ENCODE results near the gene IGSF9.

IGSF9 gene

GRCh38 chr1:159972443-159973205, 27.2 kb upstream of the IGSF9 start:
- no peak for DNase-seq (ENCODE audit: low read depth in 3 of 3)

- DNase-seq (ENCODE audit: low read depth in 3 of 3): no peak
Measured at GRCh38 chr1:159970932-159971342, 25.5 kb upstream of the IGSF9 start.

DNA sequence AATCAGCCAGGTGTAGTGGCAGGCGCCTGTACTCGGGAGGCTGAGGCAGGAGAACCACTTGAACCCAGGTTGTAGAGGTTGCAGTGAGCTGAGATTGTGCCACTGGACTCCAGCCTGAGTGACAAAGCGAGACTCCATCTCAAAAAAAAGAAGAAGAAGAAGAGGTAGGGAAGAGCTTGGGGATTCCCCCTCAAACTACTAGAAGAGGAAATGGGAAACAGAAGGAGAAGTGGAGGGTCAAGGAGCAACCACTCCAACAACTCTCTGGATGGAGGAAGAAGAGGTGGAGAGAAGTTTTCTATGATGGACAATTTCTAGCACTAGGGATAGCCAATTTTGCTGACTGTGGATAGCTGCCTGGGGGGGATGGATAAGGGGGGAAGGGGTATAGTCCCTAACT, 23.5 kb upstream of the IGSF9 start:
- no peak for DNase-seq (ENCODE audit: low read depth in 3 of 3)

DNA sequence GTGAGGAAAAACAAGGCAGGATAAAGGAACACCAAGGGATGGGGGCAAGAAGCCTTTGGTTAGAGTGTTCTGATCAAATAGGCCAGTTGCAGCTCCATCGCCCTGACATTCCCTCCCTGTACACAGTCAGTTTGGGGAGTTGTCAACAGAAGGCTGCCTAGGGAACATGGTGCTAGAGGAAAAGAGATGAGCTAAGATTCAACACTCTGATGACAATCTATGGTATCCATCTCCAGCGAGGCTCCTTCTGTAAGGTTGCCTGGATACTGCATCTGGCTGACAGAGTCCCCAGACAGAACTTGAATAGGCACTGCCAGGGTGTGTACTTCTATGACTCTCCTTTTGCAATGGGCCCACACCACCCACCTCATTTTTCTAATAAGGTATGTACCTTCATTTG, 19.9 kb upstream of the IGSF9 start:
- no peak for DNase-seq (ENCODE audit: low read depth in 3 of 3)

DNA sequence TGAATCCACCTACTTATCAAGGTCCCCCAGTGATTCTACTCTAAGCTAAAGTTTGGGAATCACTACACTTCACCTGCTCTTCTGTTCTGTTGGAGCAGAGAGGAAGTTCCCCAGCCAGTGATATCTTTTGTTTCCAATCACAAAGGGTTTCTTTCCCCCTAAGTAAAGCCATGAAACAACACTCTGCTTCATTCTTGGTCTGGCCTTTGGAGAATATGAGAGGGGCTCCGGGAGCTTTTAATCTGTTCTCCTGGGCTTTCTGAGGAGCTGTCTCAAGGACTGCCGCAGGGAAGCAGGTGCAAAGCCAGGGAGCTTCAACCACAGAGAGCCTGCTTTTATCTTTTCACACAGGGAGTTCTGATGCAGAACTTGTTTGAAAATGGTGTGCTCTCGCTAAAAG, 18.7 kb upstream of the IGSF9 start:
- DNase-seq (ENCODE audit: low read depth in 3 of 3): no peak

- DNase-seq (ENCODE audit: low read depth in 3 of 3): no peak
Measured at GRCh38 chr1:159962176-159962575, 16.8 kb upstream of the IGSF9 start.

GRCh38 chr1:159961636-159962035, 16.2 kb upstream of the IGSF9 start:
- no peak for DNase-seq (ENCODE audit: low read depth in 3 of 3)

GRCh38 chr1:159960721-159961381, 15.4 kb upstream of the IGSF9 start:
- DNase-seq (ENCODE audit: low read depth in 3 of 3): no peak

- DNase-seq (ENCODE audit: low read depth in 3 of 3): no peak
Measured at GRCh38 chr1:159959451-159959850, 14.0 kb upstream of the IGSF9 start.

GRCh38 chr1:159958719-159959380, 13.4 kb upstream of the IGSF9 start:
- no peak for DNase-seq (ENCODE audit: low read depth in 3 of 3)

DNA sequence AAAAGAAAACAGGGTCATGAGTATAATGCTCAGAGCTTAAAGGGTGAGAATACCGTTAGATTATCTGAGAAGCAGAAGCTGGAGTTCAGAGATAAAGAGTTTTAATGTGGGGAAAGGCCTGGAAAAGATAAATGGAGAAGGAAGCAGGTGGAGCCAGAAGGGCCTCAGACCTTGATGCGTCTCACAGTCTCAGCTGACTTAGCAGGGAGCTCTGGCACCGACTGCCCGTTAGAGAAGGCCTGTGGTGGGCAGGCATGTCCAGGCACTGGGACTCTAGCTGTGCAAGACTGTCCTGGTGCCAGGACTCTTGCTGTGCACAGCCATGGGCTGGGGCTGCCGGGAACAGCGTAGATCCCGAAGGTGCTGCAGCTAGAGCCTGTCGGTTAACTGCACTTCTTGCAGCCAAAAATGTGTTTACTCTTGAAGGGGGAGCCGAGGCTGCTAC, 12.4 kb upstream of the IGSF9 start:
- no peak for DNase-seq (ENCODE audit: low read depth in 3 of 3)

GRCh38 chr1:159955456-159955855, 10.0 kb upstream of the IGSF9 start:
- DNase-seq (ENCODE audit: low read depth in 3 of 3): no peak

GRCh38 chr1:159953536-159954515, 8.4 kb upstream of the IGSF9 start, which contains the start of gene SLAMF9:
TSS of gene SLAMF9 (minus strand) at chr1:159954237. CDS start at chr1:159954137, 100 bp downstream.
- DNase-seq (ENCODE audit: low read depth in 3 of 3): no peak

GRCh38 chr1:159952932-159953331, 7.5 kb upstream of the IGSF9 start:
- DNase-seq (ENCODE audit: low read depth in 3 of 3): no peak

GRCh38 chr1:159951551-159951950, 6.1 kb upstream of the IGSF9 start:
- DNase-seq (ENCODE audit: low read depth in 3 of 3): no peak

DNA sequence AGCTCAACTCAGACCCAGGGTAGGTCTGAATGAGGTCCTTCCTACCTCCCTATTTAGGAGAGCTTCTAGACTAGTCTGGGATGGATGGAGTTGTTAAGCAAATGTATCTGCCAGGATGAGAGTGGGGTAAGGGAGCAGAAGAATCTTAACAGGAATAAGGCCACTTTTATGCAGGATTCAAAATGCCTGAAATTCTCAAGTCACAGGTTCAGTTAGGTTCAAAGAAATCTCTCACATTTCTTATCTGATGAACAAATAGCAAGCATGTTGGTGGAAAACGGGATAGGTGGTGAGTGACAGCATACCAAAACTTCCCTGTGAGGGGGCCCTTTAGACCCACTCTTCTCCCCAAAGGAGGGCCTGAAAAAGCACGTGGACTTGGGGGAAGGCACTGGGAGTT, 5.6 kb upstream of the IGSF9 start:
- no peak for DNase-seq (ENCODE audit: low read depth in 3 of 3)

- no peak for DNase-seq (ENCODE audit: low read depth in 3 of 3)
Measured at GRCh38 chr1:159949981-159950381, 4.6 kb upstream of the IGSF9 start.

DNA sequence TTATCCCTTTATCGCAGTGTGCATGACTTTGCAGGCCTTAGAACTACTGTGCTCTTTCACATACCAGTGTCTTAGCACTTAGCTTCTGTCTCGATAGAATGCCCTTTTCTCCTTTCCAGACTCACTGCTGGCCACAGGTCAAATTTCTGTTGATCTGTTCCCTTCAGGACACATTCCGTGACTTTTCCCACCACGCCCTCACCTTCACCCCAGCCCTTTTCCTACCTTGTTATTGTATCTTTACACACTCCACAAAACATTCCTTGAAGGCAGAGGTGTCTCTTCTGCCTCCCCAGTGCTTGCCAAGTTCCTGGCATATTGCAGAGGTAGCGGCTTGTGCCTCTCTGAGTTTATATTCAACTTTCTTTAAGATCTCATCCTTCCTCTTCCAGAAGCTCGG, 3.7 kb upstream of the IGSF9 start:
- DNase-seq (ENCODE audit: low read depth in 3 of 3): no peak

DNA sequence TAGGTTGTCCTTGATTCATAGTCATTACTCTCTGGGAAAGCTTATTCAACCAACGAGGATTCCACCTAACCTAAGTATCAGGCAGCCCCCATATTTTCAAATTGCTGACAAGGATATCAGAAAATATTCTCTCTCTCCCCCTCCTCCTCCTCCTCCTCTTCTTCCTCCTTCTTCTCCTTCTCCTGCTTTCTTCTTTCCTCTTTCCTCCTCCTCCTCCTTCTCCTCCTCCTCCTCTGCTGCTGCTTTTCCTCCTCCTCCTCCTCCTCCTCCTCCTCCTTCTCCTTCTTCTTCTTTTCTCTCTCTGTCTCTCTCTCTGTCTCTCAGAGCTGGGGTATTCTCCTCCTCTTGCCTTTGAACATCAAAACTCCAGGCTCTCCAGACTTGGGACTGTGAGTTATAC, 2.5 kb upstream of the IGSF9 start:
- DNase-seq (ENCODE audit: low read depth in 3 of 3): no peak

GRCh38 chr1:159946242-159947187, 1.1 kb upstream of the IGSF9 start:
- no peak for DNase-seq (ENCODE audit: low read depth in 3 of 3)
